ENCODE measurements around the gene ANG. TPM values are rescaled to one million over a fixed set of nuclear protein-coding genes. Genes with fewer than 3 reads are reported as not detected.
"Not testable (repeated sequence)": the region's sequence is repeated elsewhere in the genome, so short reads cannot be mapped to it uniquely, and the experiment has no call there.

The ANG gene
- total RNA-seq, 1 experiment from 2014 or later = 3.4 TPM

- in situ Hi-C loops (cut with HindIII; ENCODE audit: low sequenced_read_pairs) = no loop called here
- DNase-seq (ENCODE audit: low spot score) = no peak
Observed at GRCh38 chr14:20732477-20732876, 43.9 kb downstream of the ANG start.

DNA sequence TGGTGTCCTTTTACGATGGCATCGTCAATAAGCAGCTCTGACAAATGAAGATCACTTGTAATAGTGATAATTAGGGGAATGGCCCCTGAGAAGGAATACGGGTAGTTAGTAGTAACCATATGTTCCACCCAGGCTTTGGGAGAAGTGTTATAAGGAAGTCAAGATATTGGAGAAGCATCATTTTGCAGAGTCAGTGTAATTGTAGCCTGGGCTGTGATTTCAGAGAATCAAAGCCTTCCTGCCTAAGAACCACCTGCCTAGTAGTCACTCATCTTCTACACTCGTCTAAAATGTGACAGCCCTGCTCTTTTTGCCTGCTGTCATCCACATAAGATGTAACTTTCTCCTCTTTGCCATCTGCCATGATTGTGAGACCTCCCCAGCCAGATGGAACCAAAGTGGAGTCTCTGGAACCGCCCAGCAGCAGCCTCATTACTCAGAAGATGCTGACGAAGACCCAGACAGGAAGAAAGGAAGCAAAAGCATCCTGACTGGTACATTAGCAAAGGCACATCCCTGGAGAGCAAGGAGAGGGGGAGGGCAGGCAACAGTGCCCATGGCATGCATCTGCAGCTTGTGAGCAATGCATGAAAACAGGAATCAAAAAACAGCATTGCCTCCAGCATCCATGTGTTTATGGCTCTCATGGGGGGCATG lies 44.5 kb downstream of the ANG start:
- in situ Hi-C loops (cut with HindIII; ENCODE audit: low sequenced_read_pairs) = no loop called here
- DNase-seq (ENCODE audit: low spot score) = no peak

DNA sequence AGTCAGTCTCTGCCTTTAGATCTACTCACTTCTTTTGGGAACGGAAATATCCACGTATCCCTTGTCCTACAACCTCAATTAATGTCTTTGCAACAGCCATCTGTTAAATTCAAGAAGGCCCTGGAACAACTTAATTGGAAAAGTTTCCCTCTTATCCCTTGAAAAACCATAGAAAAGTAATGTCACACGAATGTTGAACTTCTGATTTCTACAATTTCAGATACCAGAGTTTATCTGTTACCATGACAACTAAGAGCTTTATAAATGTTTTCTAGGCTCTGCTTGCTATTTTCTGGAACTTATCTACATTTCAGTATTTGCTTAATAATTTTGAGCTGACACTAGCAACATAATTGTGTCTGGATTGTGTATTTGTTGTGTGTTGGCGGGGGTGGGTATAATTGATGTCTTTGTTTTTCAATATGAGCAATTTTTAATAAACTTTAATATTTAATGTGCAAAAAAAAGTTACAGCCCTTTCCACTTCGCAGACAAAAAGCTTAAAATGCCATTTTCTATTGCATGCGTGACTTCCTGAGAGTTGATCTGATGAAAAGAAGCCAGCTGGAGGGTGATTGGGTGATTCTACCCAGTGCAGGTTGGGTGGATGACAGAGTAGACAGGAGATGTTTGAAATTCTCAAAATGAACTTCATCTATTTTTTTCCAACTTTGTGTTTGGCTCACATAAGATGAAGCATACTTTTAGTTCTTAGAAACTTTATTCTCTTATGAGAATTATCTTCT lies 45.3 kb downstream of the ANG start:
- no peak for DNase-seq (ENCODE audit: low spot score)
- in situ Hi-C loops (cut with HindIII; ENCODE audit: low sequenced_read_pairs) = no loop called here

- in situ Hi-C loops (cut with HindIII; ENCODE audit: low sequenced_read_pairs) = no loop called here
- no peak for DNase-seq (ENCODE audit: low spot score)
Observed at GRCh38 chr14:20734430-20734806, 45.9 kb downstream of the ANG start.

GRCh38 chr14:20738292-20738691 lies 49.7 kb downstream of the ANG start:
- in situ Hi-C loops (cut with HindIII; ENCODE audit: low sequenced_read_pairs); DNase-seq (ENCODE audit: low spot score): not testable (repeated sequence)

DNA sequence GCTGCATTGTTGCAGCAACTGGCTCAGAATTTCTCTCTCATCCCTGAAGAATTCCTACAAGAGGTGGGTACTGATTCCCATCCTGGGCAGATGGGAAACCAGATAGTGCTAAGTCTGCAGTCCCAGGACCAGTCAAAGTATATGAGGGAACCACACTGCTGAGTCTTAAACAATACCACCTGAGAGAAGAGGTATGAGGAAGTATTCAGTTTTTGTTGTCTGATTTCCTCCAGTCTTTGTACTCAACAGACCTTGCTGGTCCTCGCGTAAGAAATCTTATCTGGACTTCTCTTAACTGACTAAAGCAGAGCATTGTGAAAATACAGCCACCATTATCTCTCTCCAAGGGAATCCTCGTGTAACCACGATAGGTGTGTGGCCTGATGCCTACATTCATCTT lies 53.6 kb downstream of the ANG start:
- in situ Hi-C loops (cut with HindIII; ENCODE audit: low sequenced_read_pairs) = no loop called here

GRCh38 chr14:20743556-20743955 lies 55.0 kb downstream of the ANG start:
- in situ Hi-C loops (cut with HindIII; ENCODE audit: low sequenced_read_pairs) = no loop called here
- DNase-seq (ENCODE audit: low spot score) = no peak

More for the DNA sequence above, 53.6 kb downstream of the ANG start:
- no peak for DNase-seq (ENCODE audit: low spot score)

Other genes with a start within 250 kb of the ANG start
- 46.3 and 60.7 TPM in 2 replicates for gene OSGEP, start 234.0 kb upstream of the ANG start, total RNA-seq (2014; rRNA removed; shearing (Covaris generic))
- 234 and 289 TPM in 2 replicates for gene APEX1, start 233.5 kb upstream of the ANG start, total RNA-seq (2014; rRNA removed; shearing (Covaris generic))
- 37.8 and 40.4 TPM in 2 replicates for gene PIP4P1, start 227.3 kb upstream of the ANG start, total RNA-seq (2014; rRNA removed; shearing (Covaris generic))
- 131 and 135 TPM in 2 replicates for gene PNP, start 219.4 kb upstream of the ANG start, total RNA-seq (2014; rRNA removed; shearing (Covaris generic))
- not detected in 2 replicates for gene RNASE10, start 183.2 kb upstream of the ANG start, total RNA-seq (2014; rRNA removed; shearing (Covaris generic))
- gene RNASE9, start 127.7 kb upstream of the ANG start, total RNA-seq (2014; rRNA removed; shearing (Covaris generic)) = not detected in 2 replicates
- not detected in 2 replicates for gene RNASE11, start 100.8 kb upstream of the ANG start, total RNA-seq (2014; rRNA removed; shearing (Covaris generic))
- gene RNASE12, start 97.4 kb upstream of the ANG start, total RNA-seq (2014; rRNA removed; shearing (Covaris generic)) = not detected in 2 replicates
- not detected in 2 replicates for gene OR6S1, start 47.1 kb upstream of the ANG start, total RNA-seq (2014; rRNA removed; shearing (Covaris generic))
- gene RNASE4, start 4.2 kb upstream of the ANG start, total RNA-seq (2014; rRNA removed; shearing (Covaris generic)) = 2.2 and 3.2 TPM in 2 replicates
- gene EDDM3A, start 57.1 kb downstream of the ANG start, total RNA-seq (2014; rRNA removed; shearing (Covaris generic)) = not detected in 2 replicates
- not detected in 2 replicates for gene EDDM3B, start 79.6 kb downstream of the ANG start, total RNA-seq (2014; rRNA removed; shearing (Covaris generic))
- gene RNASE6, start 92.5 kb downstream of the ANG start, total RNA-seq (2014; rRNA removed; shearing (Covaris generic)) = not detected in 2 replicates
- 0.85 TPM in 1 of 2 replicates, not detected in the other for gene RNASE1, start 114.1 kb downstream of the ANG start, total RNA-seq (2014; rRNA removed; shearing (Covaris generic))
- not detected in 2 replicates for gene RNASE3, start 202.6 kb downstream of the ANG start, total RNA-seq (2014; rRNA removed; shearing (Covaris generic))

All from G401 (cell line).